Lung microvascular endothelial cell (primary cell): ENCODE measurements around the gene NEK2. TPM values are rescaled to one million over a fixed set of nuclear protein-coding genes. Genes with fewer than 3 reads are reported as not detected.
"Not testable (repeated sequence)": the region's sequence is repeated elsewhere in the genome, so short reads cannot be mapped to it uniquely, and the experiment has no call there.

ENCODE experiments used
- DNase-seq, 2 donors: peaks; one replicate each; pipeline versions ENCODE4 v3.0.0 to v3.0.0-alpha.2; 2010; ENCODE audit warnings: low read depth in 2 of 2
- total RNA-seq: library from RNA; depleted of rRNA; stranded (reverse); fragments of >200 nt; gene quantifications from 2 replicates; pipeline ENCODE4 v1.2.1, GENCODE V29; 2014

Gene NEK2
- 2.4 and 9.4 TPM in 2 replicates for total RNA-seq

- peak; percentile 89 to 92 for DNase-seq
Observed at GRCh38 chr1:211675230-211676105, at the start of gene NEK2. NEK2 (minus strand) TSS chr1:211675621; CDS start chr1:211675479, 142 bp downstream.

- no peak for DNase-seq
Observed at GRCh38 chr1:211724687-211725196, 49.3 kb upstream of the NEK2 start.

DNA sequence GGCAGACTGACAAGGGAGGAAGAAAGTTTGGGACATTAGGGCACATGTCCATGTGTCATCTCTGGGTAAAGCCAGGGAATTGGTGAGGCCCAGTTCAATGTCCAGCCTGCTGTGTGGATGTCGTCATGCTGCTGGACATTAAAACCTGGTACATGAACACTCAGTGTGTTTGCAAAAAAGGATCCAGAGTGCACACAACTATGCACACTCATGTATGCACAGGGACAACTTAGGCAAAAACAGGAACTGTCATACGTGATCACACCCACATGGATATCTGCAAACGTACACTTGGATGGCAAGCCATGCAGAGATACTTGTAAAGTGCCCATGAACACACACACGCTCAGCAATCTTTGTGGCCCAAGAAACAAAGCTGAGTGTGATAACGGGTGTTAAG is 47.9 kb upstream of the NEK2 start:
- no peak for DNase-seq

- no peak for DNase-seq
Observed at GRCh38 chr1:211722277-211723175, 47.1 kb upstream of the NEK2 start.

DNA sequence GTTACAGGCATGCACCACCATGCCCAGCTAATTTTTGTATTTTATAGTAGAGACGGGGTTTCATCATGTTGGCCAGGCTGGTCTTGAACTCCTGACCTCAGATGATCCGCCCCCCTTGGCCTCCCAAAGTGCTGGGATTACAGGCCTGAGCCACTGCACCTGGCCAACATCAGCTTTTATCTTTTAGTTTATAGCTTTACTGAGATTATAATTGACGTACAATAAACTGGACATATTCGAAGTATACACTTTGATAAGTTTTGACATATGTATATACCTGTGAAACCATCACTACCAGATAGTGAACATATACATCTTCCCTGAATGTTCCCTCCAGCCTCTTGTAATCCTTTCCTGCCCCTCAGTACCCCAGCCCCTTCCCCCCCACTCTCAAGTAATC is 41.1 kb upstream of the NEK2 start:
- DNase-seq, result not testable (repeated sequence)

DNA sequence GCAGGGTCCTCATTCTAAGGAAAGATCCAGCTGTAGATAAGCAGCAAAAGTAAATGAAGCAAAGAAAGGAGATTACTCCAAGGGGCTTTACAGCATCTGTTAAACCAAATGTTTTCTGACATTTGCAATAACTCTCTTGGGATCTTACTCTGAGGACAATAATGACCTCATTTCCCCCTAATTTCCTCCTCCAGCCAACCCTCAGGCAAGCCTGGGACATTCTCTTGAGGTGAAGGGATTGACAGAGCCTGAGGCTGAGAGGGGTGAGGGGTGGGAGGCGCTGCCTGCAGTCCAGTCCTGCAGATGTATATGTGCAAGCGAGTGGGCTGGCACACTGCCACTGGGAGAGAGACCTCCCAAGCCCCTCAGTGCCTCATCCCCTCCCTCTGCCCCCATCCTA is 40.5 kb upstream of the NEK2 start:
- no peak for DNase-seq

DNA sequence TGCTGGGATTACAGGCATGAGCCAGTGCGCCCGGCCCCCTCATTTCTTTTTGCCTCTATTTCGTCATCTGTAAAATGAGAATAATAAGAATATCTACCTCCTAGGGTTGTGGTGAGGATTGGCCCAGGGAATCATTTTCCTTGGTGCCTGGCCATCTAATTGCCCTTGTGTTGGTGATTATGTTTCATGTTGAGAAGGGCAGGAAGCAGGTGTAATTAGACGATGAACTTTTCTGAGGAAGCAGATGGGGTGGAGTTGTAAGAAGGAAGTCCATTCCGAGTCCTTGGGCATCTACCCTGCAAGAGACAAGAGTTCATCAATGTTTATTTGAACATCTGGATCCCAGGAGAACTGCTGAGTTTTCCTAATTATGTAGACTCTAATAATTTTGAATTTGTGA is 38.7 kb upstream of the NEK2 start:
- DNase-seq, result no peak

DNA sequence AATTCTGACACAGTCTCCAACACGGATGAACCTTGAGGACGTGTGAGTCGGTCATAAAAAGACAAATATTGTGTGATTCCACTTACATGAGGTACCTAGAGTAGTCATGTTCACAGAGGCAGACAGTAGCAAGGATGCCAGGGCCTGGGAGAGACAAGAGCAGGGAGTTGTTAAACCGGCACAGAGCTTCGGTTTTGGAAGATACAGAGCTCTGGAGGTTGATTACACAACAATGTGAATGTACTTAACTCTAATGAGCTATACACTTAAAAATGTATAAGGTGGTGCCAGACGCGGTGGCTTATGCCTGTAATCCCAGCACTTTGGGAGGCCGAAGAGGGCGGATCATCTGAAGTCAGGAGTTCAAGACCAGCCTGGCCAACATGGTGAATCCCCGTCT is 37.8 kb upstream of the NEK2 start:
- DNase-seq, result no peak

- no peak for DNase-seq
Observed at GRCh38 chr1:211711315-211711705, 35.9 kb upstream of the NEK2 start.

DNA sequence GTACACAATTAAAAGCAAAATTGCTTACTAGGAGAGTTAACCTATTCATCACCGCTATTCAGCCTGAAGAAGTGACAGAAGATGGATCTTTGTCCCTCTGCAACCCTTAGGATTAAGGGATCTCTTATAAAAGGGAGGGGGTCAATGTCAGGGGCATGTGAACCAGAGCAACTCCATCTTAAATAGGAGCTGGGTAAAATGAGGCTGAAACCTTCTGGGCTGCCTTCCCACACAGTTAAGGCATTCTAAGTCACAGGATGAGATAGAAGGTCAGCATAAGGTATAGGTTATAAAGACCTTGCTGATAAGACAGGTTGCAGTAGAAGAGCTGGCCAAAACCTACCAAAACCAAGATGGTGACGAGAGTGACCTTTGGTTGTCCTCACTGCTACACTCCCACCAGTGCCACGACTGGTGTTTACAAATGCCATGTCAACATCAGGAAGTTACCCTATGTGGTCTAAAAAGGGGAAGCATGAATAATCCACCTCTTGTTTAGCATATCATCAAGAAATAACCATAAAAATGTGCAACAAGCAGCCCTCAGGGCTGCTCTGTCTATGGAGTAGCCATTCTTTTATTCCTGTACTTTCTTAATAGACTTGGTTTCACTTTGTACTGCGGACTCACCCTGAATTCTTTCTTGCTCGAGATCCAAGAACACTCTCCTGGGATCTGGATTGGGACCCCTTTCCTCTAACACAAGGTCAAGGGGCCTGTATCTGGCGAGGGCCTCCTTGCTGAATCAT is 35.3 kb upstream of the NEK2 start:
- no peak for DNase-seq

GRCh38 chr1:211708926-211709325 is 33.5 kb upstream of the NEK2 start:
- no peak for DNase-seq

DNA sequence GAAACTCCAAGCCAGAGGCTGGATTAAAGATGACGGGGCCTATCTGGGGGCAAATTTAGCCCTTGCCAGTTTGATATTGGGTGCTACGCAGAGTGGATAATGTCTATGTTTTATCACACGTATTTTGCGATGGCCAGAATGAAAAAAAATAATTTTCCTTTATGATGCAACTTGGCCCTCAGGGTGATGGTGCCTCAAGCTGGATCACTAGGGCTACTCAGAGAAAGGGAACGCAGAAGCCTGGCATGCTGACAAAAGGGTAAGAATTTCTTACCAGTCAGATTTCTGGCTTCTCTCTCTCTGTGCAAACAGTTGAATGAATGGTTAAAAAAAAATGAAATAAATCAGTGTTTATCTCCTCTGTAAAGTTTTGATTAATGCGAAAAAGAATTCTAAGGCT is 32.6 kb upstream of the NEK2 start:
- DNase-seq, result no peak

GRCh38 chr1:211705467-211706091 is 30.2 kb upstream of the NEK2 start:
- DNase-seq, result no peak

DNA sequence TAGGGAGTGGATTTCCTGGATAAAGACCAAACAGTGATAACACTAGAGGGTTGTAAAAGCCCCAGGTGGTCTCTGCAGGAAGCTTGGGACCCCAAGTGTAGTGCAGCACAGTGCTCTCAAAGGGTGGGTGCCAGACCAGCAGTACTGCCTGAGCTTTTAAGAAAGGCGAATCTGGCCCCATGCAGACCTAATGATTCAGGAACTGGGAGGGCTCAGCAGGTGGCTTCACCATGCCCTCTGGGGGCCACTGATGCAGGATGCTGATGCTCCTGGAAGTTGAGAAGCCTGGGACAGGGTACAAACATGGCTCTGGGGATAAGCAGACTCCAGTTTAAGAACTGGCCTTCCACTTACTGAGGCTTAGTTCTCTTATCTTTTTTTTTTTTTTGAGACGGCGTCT is 29.1 kb upstream of the NEK2 start:
- DNase-seq, result no peak

DNA sequence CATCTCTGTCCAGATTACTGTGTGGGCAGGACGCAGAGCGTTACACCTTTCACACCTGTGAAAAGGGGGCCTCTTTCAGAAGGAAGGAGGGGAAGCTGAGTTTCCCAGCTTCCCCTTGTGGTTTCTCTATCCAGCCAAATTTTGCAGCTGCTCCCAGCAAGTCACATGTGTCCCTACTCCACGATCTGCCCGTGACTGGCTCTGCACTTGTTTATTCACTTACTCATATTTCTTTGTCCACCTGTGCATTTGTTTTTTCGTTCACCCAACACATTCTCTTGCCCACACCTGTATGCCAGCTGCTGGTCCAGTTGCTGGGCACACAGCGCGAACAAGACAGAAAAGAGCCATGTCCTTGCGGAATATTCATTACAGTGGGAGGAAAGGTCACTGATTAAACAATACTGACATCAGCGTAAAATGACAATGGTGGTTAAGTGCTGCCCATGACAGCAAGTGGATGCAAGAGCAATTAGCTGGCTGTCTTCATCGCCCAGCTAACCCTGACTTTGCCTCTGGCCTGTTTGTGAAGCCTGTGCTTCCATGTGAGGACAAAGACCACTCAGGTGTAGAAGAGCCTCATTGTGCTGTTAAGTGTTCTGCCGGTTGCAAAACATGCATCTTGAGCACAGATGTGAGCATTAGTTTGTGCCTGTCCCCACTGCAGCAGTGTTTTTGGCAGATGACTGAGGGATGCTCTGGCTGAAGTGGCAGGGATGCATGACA is 28.6 kb upstream of the NEK2 start:
- no peak for DNase-seq

GRCh38 chr1:211701733-211702132 is 26.3 kb upstream of the NEK2 start:
- no peak for DNase-seq

DNA sequence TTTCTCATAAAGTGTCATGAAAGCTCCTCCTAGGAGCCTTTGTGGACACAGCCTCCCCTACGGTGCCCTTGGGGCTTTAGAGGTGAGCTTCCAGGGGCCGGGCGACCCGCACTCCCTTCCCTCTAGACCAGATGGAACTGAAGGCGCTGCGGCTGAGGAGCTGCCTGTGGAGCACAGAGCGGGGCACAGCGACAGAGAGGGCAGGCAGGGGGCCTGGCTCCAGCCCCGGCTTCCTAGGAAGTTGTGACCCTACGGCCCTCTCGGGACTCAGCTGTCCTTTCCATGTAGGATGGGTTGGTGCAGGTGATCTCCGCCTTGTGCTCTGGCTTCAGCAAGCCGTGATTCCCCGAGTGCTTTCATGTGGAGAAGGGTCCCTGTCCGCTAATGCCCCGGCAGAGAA is 23.6 kb upstream of the NEK2 start:
- DNase-seq, result no peak

DNA sequence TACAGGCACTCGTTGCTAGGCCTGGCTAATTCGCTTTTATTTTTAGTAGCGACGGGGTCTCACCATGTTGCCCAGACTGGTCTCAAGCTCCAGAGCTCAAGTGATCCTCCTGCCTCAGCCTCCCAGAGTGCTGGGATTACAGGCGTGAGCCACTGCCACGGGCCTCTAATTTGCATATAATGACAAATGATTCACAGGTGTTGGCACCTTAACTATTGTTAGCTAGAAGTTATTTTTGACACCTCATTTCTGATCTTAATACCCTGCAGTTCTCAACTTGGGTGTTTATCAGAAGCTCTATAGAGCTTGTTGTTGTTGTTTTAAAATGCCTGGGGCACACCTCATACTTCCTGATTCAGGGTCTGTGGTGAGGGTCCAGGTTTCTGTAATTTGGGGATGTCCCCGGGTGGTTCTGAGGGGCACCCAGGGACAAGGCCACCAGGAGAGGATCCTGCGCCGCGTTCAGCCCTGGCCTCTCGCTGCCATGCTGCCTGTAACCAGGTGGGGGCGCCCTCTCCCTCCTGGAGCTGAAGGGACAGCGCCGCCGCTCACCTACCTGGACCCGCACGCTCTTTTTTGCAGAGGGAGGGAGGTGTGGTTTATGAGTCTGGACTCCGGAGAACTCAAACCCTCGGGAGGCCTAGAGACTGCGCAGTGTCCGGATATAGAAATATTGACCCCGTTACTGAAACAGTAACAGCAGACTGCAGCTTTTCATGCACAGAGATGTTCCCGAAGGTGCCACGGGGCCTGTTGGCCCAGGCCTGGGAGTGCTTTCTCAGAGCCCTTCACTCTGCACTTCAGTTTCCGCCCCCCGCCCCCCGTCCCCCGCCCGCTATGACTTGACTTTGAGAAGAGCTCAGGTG is 23.0 kb upstream of the NEK2 start:
- peak; percentile 61 to 73 for DNase-seq

DNA sequence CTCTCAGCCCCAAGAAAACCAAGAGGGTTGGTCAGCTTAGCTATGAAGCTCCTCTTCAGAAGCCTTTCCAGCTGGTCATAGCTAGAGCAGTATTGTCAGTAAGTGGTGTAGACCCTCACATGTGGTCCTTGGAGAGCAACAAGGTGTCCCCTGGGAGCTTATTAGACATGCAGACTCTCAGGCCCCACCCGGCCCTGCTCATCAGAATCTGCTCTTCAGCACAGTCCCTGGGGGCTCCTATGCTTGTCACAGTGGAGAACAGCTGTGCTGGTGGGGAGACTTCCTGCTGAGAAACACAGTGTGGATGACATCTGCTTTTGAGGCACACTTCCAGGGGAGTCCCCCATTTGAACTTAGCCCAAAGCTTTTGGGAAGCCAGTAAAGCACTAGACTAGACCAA is 21.9 kb upstream of the NEK2 start:
- DNase-seq, result no peak
